Neural cell (in vitro differentiated cells): ENCODE measurements around the gene UBAC2.

Experiments used
- CTCF ChIP-seq: fragments of 450-650 bp; IDR thresholded peaks from 2 replicates; pipeline ENCODE4 v1.5.1; 2014; ENCODE audit warnings: antibody characterized with exemption, mild to moderate bottlenecking, moderate library complexity; ENCODE audit not compliant: poor library complexity, severe bottlenecking
- EP300 ChIP-seq: fragments of 450-650 bp; conservative IDR thresholded peaks from 2 replicates; pipeline ENCODE4 v1.6.1; 2014; ENCODE audit warnings: antibody characterized with exemption, mild to moderate bottlenecking, moderate library complexity; ENCODE audit not compliant: poor library complexity, severe bottlenecking
- EZH2 ChIP-seq: fragments of 200-600, 300-800 bp; shearing (Covaris generic), sonication (generic); IDR thresholded peaks from 2 replicates; pipeline ENCODE4 v1.6.1; 2014; ENCODE audit warnings: antibody characterized with exemption, low read length, borderline replicate concordance, mild to moderate bottlenecking; ENCODE audit not compliant: insufficient read depth, poor library complexity, severe bottlenecking
- REST ChIP-seq: IDR thresholded peaks from 2 replicates; pipeline ENCODE4 v1.6.1; 2012; ENCODE audit warnings: borderline replicate concordance

- no peak for TF ChIP-seq CTCF
- no peak for TF ChIP-seq EP300
- TF ChIP-seq REST = no peak
- TF ChIP-seq EZH2 = no peak
Observed at GRCh38 chr13:99218126-99218525, 17.5 kb downstream of the UBAC2 start.
